Fibroblast of pulmonary artery (primary cell): ENCODE measurements around the gene HK1.
"Not testable (repeated sequence)": the region's sequence is repeated elsewhere in the genome, so short reads cannot be mapped to it uniquely, and the experiment has no call there.

Experiments used
- DNase-seq: peaks from one replicate; pipeline ENCODE4 v3.0.0-alpha.2; 2010; ENCODE audit warnings: low read depth
- H3K4me3 ChIP-seq: replicated peaks from 2 replicates; pipeline ENCODE4 v1.5.1; 2011; ENCODE audit warnings: low read depth, mild to moderate bottlenecking, control low read depth, low read length, moderate library complexity
- CTCF ChIP-seq: IDR thresholded peaks from 2 replicates; pipeline ENCODE4 v1.5.1; 2011; ENCODE audit warnings: mild to moderate bottlenecking, control low read depth, low read length, inconsistent platforms; ENCODE audit errors: missing control alignments

Gene HK1

GRCh38 chr10:69269761-69270160, 8.5 kb upstream of the HK1 start:
- H3K4me3 ChIP-seq: no peak overlapping the region
- DNase-seq: peak; percentile 43
- TF ChIP-seq CTCF: no peak

GRCh38 chr10:69270990-69271389, 7.3 kb upstream of the HK1 start:
- H3K4me3 ChIP-seq: no peak overlapping the region
- no peak for DNase-seq
- TF ChIP-seq CTCF: no peak

- H3K4me3 ChIP-seq: no peak overlapping the region
- DNase-seq: peak; percentile 33
- TF ChIP-seq CTCF: no peak
Measured at GRCh38 chr10:69272624-69273023, 5.7 kb upstream of the HK1 start.

GRCh38 chr10:69275444-69275843, 2.9 kb upstream of the HK1 start:
- no peak overlapping the region for H3K4me3 ChIP-seq
- no peak for TF ChIP-seq CTCF
- DNase-seq: no peak

GRCh38 chr10:69276503-69276902, 1.8 kb upstream of the HK1 start:
- H3K4me3 ChIP-seq: no peak overlapping the region
- no peak for DNase-seq
- no peak for TF ChIP-seq CTCF

- no peak overlapping the region for H3K4me3 ChIP-seq
- DNase-seq: no peak
- no peak for TF ChIP-seq CTCF
Measured at GRCh38 chr10:69279110-69279509, 814 bp downstream of the HK1 start.

- no peak for DNase-seq
- H3K4me3 ChIP-seq: no peak overlapping the region
- TF ChIP-seq CTCF: no peak
Measured at GRCh38 chr10:69281507-69282413, 3.5 kb downstream of the HK1 start.

- not testable (repeated sequence) for DNase-seq, H3K4me3 ChIP-seq
Measured at GRCh38 chr10:69284402-69284801, 6.1 kb downstream of the HK1 start.
